GM21717 (cell line): ENCODE results near the gene PPHLN1.
"Not testable (repeated sequence)": the region's sequence is repeated elsewhere in the genome, so short reads cannot be mapped to it uniquely, and the experiment has no call there.

Source experiments
- ATAC-seq: cut with Tn5 transposase; IDR thresholded peaks from one replicate; pipeline ENCODE4 v1.9.1; 2021; ENCODE audit warnings: mild to moderate bottlenecking, moderate library complexity; ENCODE audit not compliant: unreplicated experiment

PPHLN1 gene

GRCh38 chr12:42365486-42365885, 39.5 kb downstream of the PPHLN1 start:
- ATAC-seq = no peak

GRCh38 chr12:42370013-42370412, 44.0 kb downstream of the PPHLN1 start:
- no peak for ATAC-seq

- ATAC-seq = peak; percentile 71
Measured at GRCh38 chr12:42372154-42372791, 46.3 kb downstream of the PPHLN1 start.

- peak; percentile 12 for ATAC-seq
Measured at GRCh38 chr12:42373669-42374068, 47.7 kb downstream of the PPHLN1 start.

- ATAC-seq = no peak
Measured at GRCh38 chr12:42380733-42381132, 54.8 kb downstream of the PPHLN1 start.

GRCh38 chr12:42382013-42382696, 56.2 kb downstream of the PPHLN1 start:
- no peak for ATAC-seq

- ATAC-seq = no peak
Measured at GRCh38 chr12:42385326-42385841, 59.4 kb downstream of the PPHLN1 start.

GRCh38 chr12:42386308-42386707, 60.3 kb downstream of the PPHLN1 start:
- ATAC-seq = no peak

GRCh38 chr12:42388086-42388485, 62.1 kb downstream of the PPHLN1 start:
- not testable (repeated sequence) for ATAC-seq

- ATAC-seq = no peak
Measured at GRCh38 chr12:42394429-42394828, 68.5 kb downstream of the PPHLN1 start.

GRCh38 chr12:42396473-42397259, 70.7 kb downstream of the PPHLN1 start:
- ATAC-seq = no peak

- ATAC-seq = no peak
Measured at GRCh38 chr12:42402821-42403411, 76.9 kb downstream of the PPHLN1 start.

- no peak for ATAC-seq
Measured at GRCh38 chr12:42407306-42407705, 81.3 kb downstream of the PPHLN1 start.

- no peak for ATAC-seq
Measured at GRCh38 chr12:42409471-42409870, 83.5 kb downstream of the PPHLN1 start.

GRCh38 chr12:42410340-42410739, 84.4 kb downstream of the PPHLN1 start:
- no peak for ATAC-seq

GRCh38 chr12:42420395-42420794, 94.4 kb downstream of the PPHLN1 start:
- ATAC-seq = no peak

GRCh38 chr12:42421844-42422779, 96.1 kb downstream of the PPHLN1 start:
- peak; percentile 96 for ATAC-seq

- no peak for ATAC-seq
Measured at GRCh38 chr12:42422785-42423184, 96.8 kb downstream of the PPHLN1 start.

- ATAC-seq = no peak
Measured at GRCh38 chr12:42426746-42427145, 100.8 kb downstream of the PPHLN1 start.

- no peak for ATAC-seq
Measured at GRCh38 chr12:42428850-42429249, 102.9 kb downstream of the PPHLN1 start.
